HG02642 (cell line): ENCODE measurements around the gene SNX2.
"Not testable (repeated sequence)": the region's sequence is repeated elsewhere in the genome, so short reads cannot be mapped to it uniquely, and the experiment has no call there.

Source experiments
- ATAC-seq: cut with Tn5 transposase; IDR thresholded peaks from one replicate; pipeline ENCODE4 v1.9.1; 2021; ENCODE audit warnings: mild to moderate bottlenecking; ENCODE audit not compliant: unreplicated experiment, poor library complexity

The SNX2 gene

GRCh38 chr5:122774861-122775549 lies at the start of gene SNX2:
Gene SNX2, plus strand, starts transcription at chr5:122775080. Its CDS starts 24 bp downstream, at chr5:122775104.
- peak; percentile 94 for ATAC-seq

- ATAC-seq = no peak
Measured at GRCh38 chr5:122727112-122727541, 47.8 kb upstream of the SNX2 start.

- ATAC-seq = no peak
Measured at GRCh38 chr5:122730037-122730436, 44.8 kb upstream of the SNX2 start.

- no peak for ATAC-seq
Measured at GRCh38 chr5:122730456-122730855, 44.4 kb upstream of the SNX2 start.

GRCh38 chr5:122736086-122736845 lies 38.6 kb upstream of the SNX2 start:
- ATAC-seq = peak; percentile 70

GRCh38 chr5:122738088-122738487 lies 36.8 kb upstream of the SNX2 start:
- no peak for ATAC-seq

- ATAC-seq = no peak
Measured at GRCh38 chr5:122741681-122742080, 33.2 kb upstream of the SNX2 start.

- ATAC-seq = no peak
Measured at GRCh38 chr5:122743261-122743660, 31.6 kb upstream of the SNX2 start.

- no peak for ATAC-seq
Measured at GRCh38 chr5:122745597-122745996, 29.3 kb upstream of the SNX2 start.

GRCh38 chr5:122749886-122750285 lies 25.0 kb upstream of the SNX2 start:
- ATAC-seq = no peak

GRCh38 chr5:122751293-122751782 lies 23.5 kb upstream of the SNX2 start:
- ATAC-seq = no peak

GRCh38 chr5:122753500-122753899 lies 21.4 kb upstream of the SNX2 start:
- no peak for ATAC-seq

- ATAC-seq = no peak
Measured at GRCh38 chr5:122755783-122756182, 19.1 kb upstream of the SNX2 start.

GRCh38 chr5:122756264-122756911 lies 18.5 kb upstream of the SNX2 start:
- ATAC-seq = peak; percentile 80

GRCh38 chr5:122757285-122757684 lies 17.6 kb upstream of the SNX2 start:
- peak; percentile 64 for ATAC-seq

GRCh38 chr5:122759241-122760070 lies 15.4 kb upstream of the SNX2 start:
- ATAC-seq = no peak

GRCh38 chr5:122760236-122760635 lies 14.6 kb upstream of the SNX2 start:
- ATAC-seq = no peak

GRCh38 chr5:122761115-122761514 lies 13.8 kb upstream of the SNX2 start:
- no peak for ATAC-seq

- not testable (repeated sequence) for ATAC-seq
Measured at GRCh38 chr5:122761896-122762295, 13.0 kb upstream of the SNX2 start.

- ATAC-seq = no peak
Measured at GRCh38 chr5:122766130-122766529, 8.8 kb upstream of the SNX2 start.
